ENCODE measurements around the gene UFM1. TPM values are rescaled to one million over a fixed set of nuclear protein-coding genes. Genes with fewer than 3 reads are reported as not detected.
"Not testable (repeated sequence)": the region's sequence is repeated elsewhere in the genome, so short reads cannot be mapped to it uniquely, and the experiment has no call there.

The UFM1 gene
- total RNA-seq (2014; rRNA removed; shearing (Covaris generic)), result 60.2 and 64.9 TPM in 2 replicates

DNA sequence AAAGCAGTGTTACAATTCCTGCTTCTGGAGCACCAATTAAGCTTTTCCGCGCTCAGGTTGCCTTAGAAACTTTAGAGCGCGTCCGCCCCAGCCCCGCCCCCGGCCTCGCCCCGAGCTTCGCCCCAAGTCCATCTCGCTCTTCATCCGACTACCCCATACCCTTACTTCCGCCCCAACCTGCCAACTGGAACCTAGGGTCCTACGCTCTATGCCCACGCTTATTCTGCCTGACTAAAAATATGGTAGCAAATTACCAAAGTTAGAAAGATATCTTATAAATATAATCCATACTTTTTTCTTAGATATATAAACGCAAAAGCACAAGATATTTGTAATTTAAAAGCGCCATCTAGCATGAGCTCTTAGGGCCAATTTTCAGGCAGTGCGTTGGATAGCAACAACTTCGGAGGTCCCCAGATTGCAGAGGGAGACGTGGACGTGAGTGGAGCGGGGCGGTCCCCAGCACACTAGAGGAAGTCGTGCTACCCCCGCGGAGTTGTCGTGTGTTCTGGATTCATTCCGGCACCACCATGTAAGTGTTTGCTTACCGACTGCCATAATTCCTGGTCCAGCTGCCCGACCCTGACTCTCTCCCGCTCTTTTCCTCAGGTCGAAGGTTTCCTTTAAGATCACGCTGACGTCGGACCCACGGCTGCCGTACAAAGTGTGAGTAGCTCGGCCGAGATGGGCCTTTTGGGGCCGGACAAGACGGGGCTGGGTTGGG, at the start of gene UFM1:
TSS of gene UFM1 (plus strand) at position 462 of the 724 bp plus-strand sequence. CDS start at position 531, 69 bp downstream.
- peak; percentile 83 for DNase-seq (ENCODE audit: low spot score)

DNA sequence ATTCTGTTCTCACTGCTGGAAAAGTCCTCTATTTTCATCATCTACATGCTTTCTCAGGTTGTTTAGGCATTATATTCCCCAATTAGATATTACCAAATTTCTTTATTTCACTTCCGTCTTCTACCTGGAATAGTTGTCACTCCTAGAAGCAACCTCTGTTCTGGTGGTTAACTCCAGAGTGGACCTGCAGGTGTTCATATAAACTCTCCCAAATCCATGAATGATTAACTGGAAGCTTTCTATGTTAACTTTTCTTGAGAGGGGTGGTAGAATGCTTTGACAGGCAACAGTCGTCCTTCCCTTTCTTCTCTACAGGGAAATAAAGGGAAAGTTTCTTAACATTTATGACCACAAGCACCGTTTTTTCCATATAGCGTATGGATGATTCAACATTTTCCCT, 48.4 kb upstream of the UFM1 start:
- no peak for DNase-seq (ENCODE audit: low spot score)

- no peak for DNase-seq (ENCODE audit: low spot score)
Measured at GRCh38 chr13:38303816-38304320, 45.8 kb upstream of the UFM1 start.

DNA sequence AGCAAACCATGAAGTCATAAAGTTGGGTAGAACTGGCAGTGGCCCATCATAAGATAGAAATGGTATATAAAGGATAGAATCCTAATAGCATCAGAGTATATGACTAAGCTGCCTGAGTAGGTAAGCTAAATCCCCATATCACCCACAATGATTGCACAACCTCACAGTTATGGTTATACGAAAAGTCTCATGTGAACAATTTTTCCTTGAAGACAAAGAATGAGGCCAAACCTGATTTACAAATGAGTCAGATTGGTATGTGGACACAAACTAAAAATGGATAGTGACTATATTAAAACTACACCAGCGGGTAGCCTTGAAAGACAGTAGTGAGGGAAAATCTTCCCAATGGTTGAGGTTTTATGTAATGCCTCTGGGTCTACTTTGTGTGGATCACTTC, 40.9 kb upstream of the UFM1 start:
- DNase-seq (ENCODE audit: low spot score), result peak; percentile 10

GRCh38 chr13:38309397-38309796, 40.3 kb upstream of the UFM1 start:
- no peak for DNase-seq (ENCODE audit: low spot score)

GRCh38 chr13:38311175-38311574, 38.5 kb upstream of the UFM1 start:
- DNase-seq (ENCODE audit: low spot score), result not testable (repeated sequence)

DNA sequence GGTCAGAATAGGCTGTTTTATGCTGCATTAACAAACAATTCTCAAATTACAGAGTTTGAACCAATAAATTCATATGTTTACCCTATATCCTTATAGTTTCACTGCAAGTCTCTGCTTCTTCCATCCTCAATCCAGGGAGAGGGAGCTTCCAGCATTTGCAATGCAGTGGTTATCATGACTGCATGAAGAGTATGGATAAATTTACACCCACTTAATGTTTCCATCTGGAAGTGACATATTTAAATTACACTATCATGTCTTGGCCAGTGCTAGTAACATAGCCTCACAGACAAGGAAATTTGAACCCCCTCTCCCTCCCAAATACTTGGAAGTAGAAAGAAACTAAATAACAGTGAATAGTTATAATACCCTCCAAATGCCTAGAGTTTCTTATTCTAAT, 33.5 kb upstream of the UFM1 start:
- DNase-seq (ENCODE audit: low spot score), result no peak

DNA sequence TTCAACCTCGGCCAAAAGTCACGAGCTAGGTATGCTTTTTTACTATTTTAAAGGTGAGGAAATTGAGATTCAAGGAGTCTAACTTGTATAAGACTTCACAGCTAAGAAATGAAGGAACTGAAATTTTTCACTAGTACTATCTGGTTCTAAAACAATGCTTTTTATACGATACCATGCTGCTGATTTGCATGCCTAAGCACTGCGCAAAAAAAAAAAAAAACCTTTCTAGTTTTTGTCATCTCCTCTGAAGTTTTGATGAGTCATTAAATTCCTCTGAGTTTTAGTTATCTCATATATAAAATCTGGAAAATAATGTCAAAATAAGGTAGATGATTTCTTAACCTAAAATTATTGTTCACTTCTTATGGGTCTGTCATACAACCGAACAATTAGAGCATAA, 28.0 kb upstream of the UFM1 start:
- DNase-seq (ENCODE audit: low spot score), result no peak

DNA sequence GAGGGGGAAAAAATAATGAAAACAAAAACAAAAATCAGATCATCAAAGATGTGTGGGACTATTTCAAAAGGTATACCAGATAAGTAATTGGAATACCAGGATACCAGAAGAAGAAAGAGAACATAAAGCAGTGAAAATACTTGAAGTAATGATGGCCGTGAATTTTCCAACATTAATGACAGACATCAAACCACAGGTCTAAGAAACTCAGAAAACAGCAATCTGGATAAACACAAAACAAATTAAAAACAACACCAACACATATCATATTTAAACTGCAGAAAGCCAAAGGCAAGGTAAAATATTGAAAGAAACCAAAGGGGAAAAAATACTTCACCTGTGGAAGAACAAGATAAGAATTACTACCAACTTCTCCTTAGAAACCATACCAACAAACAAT, 24.2 kb upstream of the UFM1 start:
- DNase-seq (ENCODE audit: low spot score), result no peak

GRCh38 chr13:38328699-38329098, 21.0 kb upstream of the UFM1 start:
- no peak for DNase-seq (ENCODE audit: low spot score)

DNA sequence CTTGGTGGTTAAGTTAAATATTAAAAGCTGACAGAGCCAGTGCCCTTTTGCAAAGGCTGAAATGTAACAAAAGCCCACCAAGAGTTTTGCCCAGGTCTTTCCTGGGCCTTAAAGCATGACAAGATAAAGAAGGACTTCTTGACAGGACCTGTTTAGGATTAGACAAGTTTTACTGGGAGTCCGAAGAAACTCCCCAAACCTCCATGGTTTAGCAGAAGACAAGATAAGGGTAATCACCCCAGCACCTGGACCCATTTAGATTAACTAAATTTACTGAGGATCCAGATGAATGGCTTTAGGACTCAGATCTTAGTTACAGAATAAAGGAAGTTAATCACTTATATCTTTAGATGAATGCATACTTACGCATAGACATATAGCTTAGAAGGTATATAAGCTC, 14.8 kb upstream of the UFM1 start:
- no peak for DNase-seq (ENCODE audit: low spot score)

DNA sequence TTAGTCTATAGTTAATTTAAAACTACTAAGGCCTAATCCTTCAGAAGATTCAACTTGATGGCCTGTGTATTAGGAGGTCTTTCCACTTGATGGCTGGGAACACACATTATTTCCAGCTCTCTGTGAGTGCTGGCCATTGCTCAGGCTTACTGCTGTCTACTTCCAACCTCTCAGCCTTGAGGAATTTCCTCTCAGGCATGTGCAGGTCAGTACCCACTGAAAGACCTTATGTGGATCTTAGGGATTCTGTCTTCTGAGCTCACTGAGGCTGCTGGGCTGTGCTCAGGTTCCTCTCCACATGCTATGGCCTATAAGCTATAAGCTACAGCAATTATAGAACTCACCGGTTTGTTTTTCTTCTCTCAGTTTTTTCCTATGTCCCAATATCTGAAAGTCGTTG, 11.6 kb upstream of the UFM1 start:
- no peak for DNase-seq (ENCODE audit: low spot score)

- DNase-seq (ENCODE audit: low spot score), result no peak
Measured at GRCh38 chr13:38340624-38341023, 9.0 kb upstream of the UFM1 start.

- no peak for DNase-seq (ENCODE audit: low spot score)
Measured at GRCh38 chr13:38341149-38341692, 8.4 kb upstream of the UFM1 start.

DNA sequence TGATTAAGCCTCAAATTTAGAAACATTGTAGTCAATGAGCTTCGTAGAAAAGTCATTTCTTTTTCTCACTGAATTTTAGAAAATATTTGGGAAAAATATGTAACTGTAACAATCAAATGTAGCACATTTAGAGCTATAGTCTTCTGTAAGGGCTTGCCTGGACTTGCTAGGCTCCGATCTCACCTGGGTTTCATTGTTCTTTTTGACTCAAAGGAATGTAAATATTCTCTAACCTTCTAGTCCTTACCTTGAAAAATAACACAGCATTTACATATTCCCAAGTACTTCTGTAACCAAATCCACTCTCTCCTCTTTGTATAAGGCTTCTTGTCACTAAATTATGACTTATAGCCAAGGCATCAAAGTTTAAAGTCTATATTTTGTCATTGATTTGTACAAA, 2.9 kb upstream of the UFM1 start:
- DNase-seq (ENCODE audit: low spot score), result no peak

DNA sequence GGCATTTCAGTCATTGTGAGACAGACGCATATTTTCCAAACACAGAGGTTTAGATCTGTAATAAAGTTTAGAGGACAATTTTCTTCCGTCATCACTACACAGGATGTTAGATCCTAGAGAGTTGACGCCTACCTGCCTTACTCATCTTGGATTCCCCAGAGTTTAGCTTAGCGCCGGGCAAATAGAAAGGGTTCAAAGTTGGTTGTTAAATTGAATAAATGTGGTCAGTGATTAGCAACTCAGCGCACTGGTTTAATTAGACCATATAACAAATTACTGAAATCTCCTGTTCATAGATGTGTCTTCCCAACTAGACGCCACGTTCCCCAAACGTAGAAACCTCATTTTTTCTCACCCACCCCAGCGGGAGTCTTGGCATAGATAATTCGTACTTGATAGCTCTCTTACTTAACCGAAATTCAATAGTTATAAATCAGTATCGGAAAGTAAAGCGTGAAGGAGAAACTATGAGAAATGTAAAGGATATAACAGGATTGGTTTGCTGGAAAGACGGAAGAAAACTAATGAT, 726 bp upstream of the UFM1 start:
- peak; percentile 43 for DNase-seq (ENCODE audit: low spot score)

DNA sequence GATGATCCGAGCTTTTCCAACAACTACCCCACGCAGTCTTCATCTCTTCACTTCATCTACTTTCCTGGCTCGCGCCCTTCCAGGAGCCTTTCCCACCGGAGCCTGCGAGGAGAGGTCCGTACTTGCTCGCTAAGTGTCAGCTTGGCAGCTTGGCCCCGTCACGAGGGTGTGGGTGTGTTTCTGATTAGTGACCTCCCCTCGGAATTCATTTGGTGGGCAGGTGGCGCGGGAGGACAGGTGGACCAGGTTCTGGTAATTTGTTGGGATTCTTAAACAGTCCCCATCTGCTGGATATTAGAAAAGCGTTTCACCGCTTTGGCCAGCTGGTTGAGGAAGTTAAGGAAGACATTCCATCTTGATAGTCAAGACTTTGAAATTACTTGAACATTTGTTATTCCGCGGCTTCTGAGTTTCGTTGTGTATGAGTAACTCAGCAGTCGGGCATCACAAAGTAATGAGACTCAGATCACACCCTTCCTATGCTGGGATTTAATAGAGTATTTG, 515 bp downstream of the UFM1 start:
- DNase-seq (ENCODE audit: low spot score), result no peak

GRCh38 chr13:38355595-38356119, 6.0 kb downstream of the UFM1 start:
- DNase-seq (ENCODE audit: low spot score), result no peak

GRCh38 chr13:38358684-38359083, 9.0 kb downstream of the UFM1 start:
- no peak for DNase-seq (ENCODE audit: low spot score)

DNA sequence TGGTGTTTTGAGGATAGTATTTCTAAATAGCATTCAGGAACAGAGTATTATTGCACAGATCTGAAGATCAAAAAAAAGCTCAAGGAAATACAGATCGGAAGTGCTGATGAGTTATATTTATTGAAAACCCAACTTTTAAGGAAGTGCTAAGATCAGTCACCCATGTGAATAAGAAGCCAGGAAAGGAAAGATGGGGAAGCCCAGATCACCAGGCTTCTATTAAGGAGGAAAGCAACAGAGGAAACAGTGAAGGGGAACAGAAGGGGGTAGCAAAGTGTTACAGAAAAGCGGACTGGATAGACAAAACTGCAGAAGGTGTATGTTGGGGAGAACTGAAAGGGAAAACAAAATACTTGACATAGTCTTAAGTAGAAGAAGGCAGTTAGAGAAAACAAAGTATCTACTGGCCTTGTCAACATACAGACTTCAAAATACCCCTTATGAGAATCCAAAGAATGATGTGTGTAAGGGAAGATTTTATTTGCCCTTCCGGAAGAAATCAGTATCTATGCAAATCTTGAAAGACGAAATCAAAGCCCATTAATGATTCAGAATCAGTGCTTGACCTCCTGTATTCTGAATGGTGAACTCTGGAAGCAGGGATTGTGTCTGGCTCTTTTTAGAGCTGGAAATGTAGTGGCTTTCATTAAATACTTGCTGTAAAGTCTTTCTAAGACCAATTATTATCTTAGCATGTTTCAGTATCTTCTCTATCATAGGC, 12.1 kb downstream of the UFM1 start:
- DNase-seq (ENCODE audit: low spot score), result no peak

- no peak for DNase-seq (ENCODE audit: low spot score)
Measured at GRCh38 chr13:38363219-38363618, 13.6 kb downstream of the UFM1 start.

- not testable (repeated sequence) for DNase-seq (ENCODE audit: low spot score)
Measured at GRCh38 chr13:38363746-38364145, 14.1 kb downstream of the UFM1 start.
